ACHN (cell line): ENCODE measurements around the gene TUBGCP2.
"Not testable (repeated sequence)": the region's sequence is repeated elsewhere in the genome, so short reads cannot be mapped to it uniquely, and the experiment has no call there.

ENCODE experiments used
- DNase-seq: peaks from one replicate; pipeline ENCODE4 v3.0.0-alpha.2; 2015
- in situ Hi-C: cut with HindIII; loops from 2 replicates; pipeline ENCODE4 v1.10.0; 2017; ENCODE audit warnings: low sequenced_read_pairs, low pct_ligation_motif_present, low pct_unique_long_range_greater_than_20kb

Gene TUBGCP2

GRCh38 chr10:133245439-133246235 lies 63.0 kb downstream of the TUBGCP2 start:
- DNase-seq, result no peak
- in situ Hi-C loops, result no loop called here

- in situ Hi-C loops, result no loop called here
- no peak for DNase-seq
These were observed 65.1 kb downstream of the TUBGCP2 start for GRCh38 chr10:133243593-133243992.

GRCh38 chr10:133242611-133243356 lies 65.9 kb downstream of the TUBGCP2 start:
- in situ Hi-C loops, result no loop called here

GRCh38 chr10:133241501-133242205 lies 67.0 kb downstream of the TUBGCP2 start:
- DNase-seq, result no peak
- in situ Hi-C loops, result no loop called here

More at GRCh38 chr10:133242611-133243356, 65.9 kb downstream of the TUBGCP2 start:
- DNase-seq, result no peak

- no peak for DNase-seq
- in situ Hi-C loops, result no loop called here
These were observed 68.7 kb downstream of the TUBGCP2 start for GRCh38 chr10:133239990-133240389.

- DNase-seq, result no peak
- in situ Hi-C loops, result no loop called here
These were observed 70.2 kb downstream of the TUBGCP2 start for GRCh38 chr10:133238466-133238804.

GRCh38 chr10:133237588-133238465 lies 70.8 kb downstream of the TUBGCP2 start, which contains the start of gene VENTX:
Gene VENTX, plus strand, starts transcription at chr10:133237855. Its CDS starts 60 bp downstream, at chr10:133237915.
- in situ Hi-C loops, result no loop called here
- no peak for DNase-seq

GRCh38 chr10:133237241-133237587 lies 71.5 kb downstream of the TUBGCP2 start:
- no peak for DNase-seq
- in situ Hi-C loops, result no loop called here

- no peak for DNase-seq
- in situ Hi-C loops, result no loop called here
These were observed 72.1 kb downstream of the TUBGCP2 start for GRCh38 chr10:133236401-133237240.

GRCh38 chr10:133235932-133236331 lies 72.7 kb downstream of the TUBGCP2 start:
- DNase-seq, result no peak

GRCh38 chr10:133235265-133235855 lies 73.3 kb downstream of the TUBGCP2 start:
- no peak for DNase-seq
- in situ Hi-C loops, result no loop called here

More at GRCh38 chr10:133235932-133236331, 72.7 kb downstream of the TUBGCP2 start:
- in situ Hi-C loops, result no loop called here

- DNase-seq, in situ Hi-C loops: not testable (repeated sequence)
These were observed 73.9 kb downstream of the TUBGCP2 start for GRCh38 chr10:133234796-133235195.

GRCh38 chr10:133231946-133232574 lies 76.6 kb downstream of the TUBGCP2 start:
- in situ Hi-C loops, result no loop called here
- no peak for DNase-seq

GRCh38 chr10:133231244-133231945 lies 77.3 kb downstream of the TUBGCP2 start:
- in situ Hi-C loops, result no loop called here
- no peak for DNase-seq

GRCh38 chr10:133230387-133231195 lies 78.1 kb downstream of the TUBGCP2 start:
- in situ Hi-C loops, result no loop called here
- DNase-seq, result no peak

GRCh38 chr10:133230044-133230361 lies 78.7 kb downstream of the TUBGCP2 start, which contains the start of gene UTF1:
Gene UTF1, plus strand, starts transcription at chr10:133230217. Its CDS starts 72 bp downstream, at chr10:133230289.
- in situ Hi-C loops, result no loop called here
- DNase-seq, result no peak
